H1 (cell line): ENCODE measurements around the gene RMP24.

Experiments used
- CHD7 ChIP-seq: fragments of 300-600 bp; sonication (generic); IDR thresholded peaks from 2 replicates; pipeline ENCODE4 v1.7.1; 2012; ENCODE audit warnings: low read length, moderate library complexity, mild to moderate bottlenecking, inconsistent platforms; ENCODE audit not compliant: insufficient replicate concordance
- POLR2A ChIP-seq, 2 experiments: IDR thresholded peaks; 1 replicate in 1 of 2; 2 replicates in 1 of 2; pipeline ENCODE4 v1.6.1; 2011; ENCODE audit warnings: low read depth in 2 of 2, low read length in 2 of 2, mild to moderate bottlenecking in 2 of 2; ENCODE audit errors: control extremely low read depth in 1 of 2
- RBBP5 ChIP-seq: IDR thresholded peaks from 2 replicates; pipeline ENCODE4 v1.7.1; 2012; ENCODE audit warnings: low read depth, mild to moderate bottlenecking, inconsistent platforms, low read length, moderate library complexity, borderline replicate concordance
- RXRA ChIP-seq: IDR thresholded peaks from 2 replicates; pipeline ENCODE4 v1.6.1; 2011; ENCODE audit warnings: low read depth, mild to moderate bottlenecking, low read length, moderate library complexity; ENCODE audit not compliant: insufficient read depth
- SP1 ChIP-seq: IDR thresholded peaks from 2 replicates; pipeline ENCODE4 v1.6.1; 2011; ENCODE audit warnings: low read depth, low read length
- ZNF274 ChIP-seq: IDR thresholded peaks from 2 replicates; pipeline ENCODE4 v1.7.0; 2012; ENCODE audit warnings: low read length, borderline replicate concordance; ENCODE audit errors: extremely low read depth

RMP24 gene

GRCh38 chr18:35938562-35938961, 33.9 kb upstream of the RMP24 start (continued):
- TF ChIP-seq CHD7: no peak
- no peak for TF ChIP-seq ZNF274
- no peak for TF ChIP-seq SP1
- TF ChIP-seq POLR2A (IDR thresholded peaks at IDR 0.05; ENCODE audit: control extremely low read depth in 1 of 2, low read depth in 2 of 2, low read length in 2 of 2): no peak
- no peak for TF ChIP-seq RBBP5
- no peak for TF ChIP-seq RXRA
